HEK293 (cell line): Measurements from ENCODE around the gene RHOT1.

ENCODE experiments used
- CTCF ChIA-PET: fragments of 350-600 bp; formaldehyde crosslinking; extraction: SDS; loops from one replicate; lab custom pipeline; 2021; ENCODE audit warnings: antibody characterized with exemption; lab: Yijun Ruan, JAX
- POLR2A ChIA-PET: fragments of 300-600 bp; formaldehyde crosslinking; extraction: SDS; loops from one replicate; lab custom pipeline; 2020; ENCODE audit warnings: antibody characterized with exemption, inconsistent platforms; lab: Yijun Ruan, JAX
- H3K27ac ChIP-seq: fragments of 200-500 bp; sonication (Bioruptor generic); 2 replicates; pipeline ENCODE4 v1.5.1; 2014; ENCODE audit warnings: low read depth, low read length, control low read depth, inconsistent platforms; ENCODE audit errors: extremely low read depth
- H3K36me3 ChIP-seq, 2 experiments: fragments of 200-500 bp in 1 of 2; sonication (Bioruptor generic) in 1 of 2; 1 replicate in 1 of 2; 2 replicates in 1 of 2; pipeline ENCODE4 v1.5.1; 2014 to 2017; ENCODE audit warnings: inconsistent platforms in 2 of 2, low read length in 2 of 2; ENCODE audit not compliant: control insufficient read depth in 2 of 2, insufficient read depth in 1 of 2
- H3K4me1 ChIP-seq: fragments of 200-500 bp; sonication (Bioruptor generic); 2 replicates; pipeline ENCODE4 v1.5.1; 2014; ENCODE audit warnings: mild to moderate bottlenecking, low read length, inconsistent platforms; ENCODE audit not compliant: control insufficient read depth, insufficient read depth
- H3K4me3 ChIP-seq: 2 replicates; pipeline ENCODE4 v1.5.1; 2011; ENCODE audit warnings: low read depth, mild to moderate bottlenecking, control low read depth, low read length, moderate library complexity
- H3K9me3 ChIP-seq: fragments of 200-500 bp; sonication (Bioruptor generic); 2 replicates; pipeline ENCODE4 v1.5.1; 2014; ENCODE audit warnings: low read depth, low read length, inconsistent platforms; ENCODE audit not compliant: control insufficient read depth, insufficient read depth
- ATF2 ChIP-seq: fragments of 450-650 bp; formaldehyde crosslinking; IDR thresholded peaks from 2 replicates; pipeline ENCODE4 v1.5.1; 2016; ENCODE audit warnings: missing biosample characterization, missing genetic modification characterization, low read depth
- CTCF ChIP-seq: fragments of 450-650 bp; formaldehyde crosslinking; IDR thresholded peaks from 2 replicates; pipeline ENCODE4 v1.5.1; 2016; ENCODE audit warnings: missing biosample characterization, missing genetic modification characterization
- GLIS2 ChIP-seq: fragments of 450-650 bp; formaldehyde crosslinking; IDR thresholded peaks from 2 replicates; pipeline ENCODE4 v1.5.1; 2016; ENCODE audit warnings: missing biosample characterization, missing genetic modification characterization
- KLF17 ChIP-seq: fragments of 450-650 bp; formaldehyde crosslinking; IDR thresholded peaks from 2 replicates; pipeline ENCODE4 v1.5.1; 2016; ENCODE audit warnings: missing biosample characterization, missing genetic modification characterization
- OSR2 ChIP-seq: fragments of 450-650 bp; formaldehyde crosslinking; IDR thresholded peaks from 2 replicates; pipeline ENCODE4 v1.5.1; 2016; ENCODE audit warnings: missing biosample characterization, missing genetic modification characterization
- YY2 ChIP-seq: fragments of 450-650 bp; formaldehyde crosslinking; IDR thresholded peaks from 2 replicates; pipeline ENCODE4 v1.5.1; 2016; ENCODE audit warnings: missing biosample characterization, missing genetic modification characterization
- ZBTB20 ChIP-seq: fragments of 450-650 bp; formaldehyde crosslinking; IDR thresholded peaks from 2 replicates; pipeline ENCODE4 v1.5.1; 2016; ENCODE audit warnings: missing biosample characterization, missing genetic modification characterization
- ZBTB26 ChIP-seq: fragments of 450-650 bp; formaldehyde crosslinking; optimal IDR thresholded peaks from 2 replicates; pipeline ENCODE3; 2016; ENCODE audit warnings: missing biosample characterization, mild to moderate bottlenecking, missing genetic modification characterization
- ZBTB8A ChIP-seq: fragments of 450-650 bp; formaldehyde crosslinking; IDR thresholded peaks from 2 replicates; pipeline ENCODE4 v1.5.1; 2016; ENCODE audit warnings: missing biosample characterization, missing genetic modification characterization
- ZEB2 ChIP-seq: fragments of 450-650 bp; formaldehyde crosslinking; IDR thresholded peaks from 2 replicates; pipeline ENCODE4 v1.5.1; 2016; ENCODE audit warnings: missing biosample characterization, missing genetic modification characterization
- ZNF157 ChIP-seq: fragments of 450-650 bp; formaldehyde crosslinking; IDR thresholded peaks from 2 replicates; pipeline ENCODE4 v1.5.1; 2016; ENCODE audit warnings: missing biosample characterization, missing genetic modification characterization
- ZNF341 ChIP-seq: fragments of 450-650 bp; formaldehyde crosslinking; IDR thresholded peaks from 2 replicates; pipeline ENCODE4; 2016; ENCODE audit warnings: low read depth, missing biosample characterization, missing genetic modification characterization
- ZNF416 ChIP-seq: fragments of 450-650 bp; formaldehyde crosslinking; IDR thresholded peaks from 2 replicates; pipeline ENCODE4 v1.5.1; 2016; ENCODE audit warnings: missing biosample characterization, missing genetic modification characterization
- ZNF623 ChIP-seq: fragments of 450-650 bp; formaldehyde crosslinking; IDR thresholded peaks from 2 replicates; pipeline ENCODE4 v1.5.1; 2016; ENCODE audit warnings: missing biosample characterization, missing genetic modification characterization
- ZNF645 ChIP-seq: fragments of 450-650 bp; formaldehyde crosslinking; IDR thresholded peaks from 2 replicates; pipeline ENCODE4; 2016; ENCODE audit warnings: missing biosample characterization, missing genetic modification characterization
- ZNF76 ChIP-seq: fragments of 450-650 bp; formaldehyde crosslinking; IDR thresholded peaks from 2 replicates; pipeline ENCODE4; 2016; ENCODE audit warnings: low read depth, missing biosample characterization, missing genetic modification characterization, borderline replicate concordance
- TF ChIP-seq, protein P1 (sequence below): fragments of 450-650 bp; formaldehyde crosslinking; IDR thresholded peaks from 2 replicates; pipeline ENCODE4 v1.5.1; 2016; ENCODE audit warnings: missing biosample characterization, missing genetic modification characterization
- TF ChIP-seq, protein P2 (sequence below): fragments of 450-650 bp; IDR thresholded peaks from 2 replicates; pipeline ENCODE4 v1.5.1; 2018; ENCODE audit warnings: missing biosample characterization, mild to moderate bottlenecking, missing genetic modification characterization

Gene RHOT1

GRCh38 chr17:32265192-32265923 is 123.1 kb downstream of the RHOT1 start, which contains the start of gene RHBDL3:
RHBDL3 (plus strand) TSS chr17:32265832; CDS start chr17:32266190, 358 bp downstream.
- Histone ChIP-seq H3K9me3 (no peaks in the 10 kb centered on the region), H3K27ac (peak within 1 kb of the TSS; percentile 54; the same call in 1 of the 2 replicates), H3K36me3 (no peaks in the 10 kb centered on the region), H3K4me3 (peak within 1 kb of the TSS; percentile 61), H3K4me1 (peaks cover 18% of the 10 kb centered on the region)
- CTCF ChIA-PET, result no interaction called here
- TF ChIP-seq YY2 (tag by site-specific recombination), result no peak
- TF ChIP-seq ZNF157, result no peak
- 0 out of 2 replicates have a peak, but pooled peaks have one; percentile 28 for TF ChIP-seq ZNF76
- peak; percentile 14; the same call in 1 of the 2 replicates for TF ChIP-seq CTCF (tag by site-specific recombination)
- TF ChIP-seq ZNF416 (tag by site-specific recombination), result no peak
- no peak for TF ChIP-seq ZNF645 (tag by site-specific recombination)
- TF ChIP-seq ZBTB20 (tag by site-specific recombination), result peak; percentile 93
- TF ChIP-seq ZBTB8A, result peak; percentile 69
- peak; percentile 29; the same call in 1 of the 2 replicates for TF ChIP-seq ZEB2 (tag by site-specific recombination)
- no peak for TF ChIP-seq ZNF623 (tag by site-specific recombination)
- no peak for TF ChIP-seq OSR2 (tag by site-specific recombination)
- TF ChIP-seq, protein P1, sequence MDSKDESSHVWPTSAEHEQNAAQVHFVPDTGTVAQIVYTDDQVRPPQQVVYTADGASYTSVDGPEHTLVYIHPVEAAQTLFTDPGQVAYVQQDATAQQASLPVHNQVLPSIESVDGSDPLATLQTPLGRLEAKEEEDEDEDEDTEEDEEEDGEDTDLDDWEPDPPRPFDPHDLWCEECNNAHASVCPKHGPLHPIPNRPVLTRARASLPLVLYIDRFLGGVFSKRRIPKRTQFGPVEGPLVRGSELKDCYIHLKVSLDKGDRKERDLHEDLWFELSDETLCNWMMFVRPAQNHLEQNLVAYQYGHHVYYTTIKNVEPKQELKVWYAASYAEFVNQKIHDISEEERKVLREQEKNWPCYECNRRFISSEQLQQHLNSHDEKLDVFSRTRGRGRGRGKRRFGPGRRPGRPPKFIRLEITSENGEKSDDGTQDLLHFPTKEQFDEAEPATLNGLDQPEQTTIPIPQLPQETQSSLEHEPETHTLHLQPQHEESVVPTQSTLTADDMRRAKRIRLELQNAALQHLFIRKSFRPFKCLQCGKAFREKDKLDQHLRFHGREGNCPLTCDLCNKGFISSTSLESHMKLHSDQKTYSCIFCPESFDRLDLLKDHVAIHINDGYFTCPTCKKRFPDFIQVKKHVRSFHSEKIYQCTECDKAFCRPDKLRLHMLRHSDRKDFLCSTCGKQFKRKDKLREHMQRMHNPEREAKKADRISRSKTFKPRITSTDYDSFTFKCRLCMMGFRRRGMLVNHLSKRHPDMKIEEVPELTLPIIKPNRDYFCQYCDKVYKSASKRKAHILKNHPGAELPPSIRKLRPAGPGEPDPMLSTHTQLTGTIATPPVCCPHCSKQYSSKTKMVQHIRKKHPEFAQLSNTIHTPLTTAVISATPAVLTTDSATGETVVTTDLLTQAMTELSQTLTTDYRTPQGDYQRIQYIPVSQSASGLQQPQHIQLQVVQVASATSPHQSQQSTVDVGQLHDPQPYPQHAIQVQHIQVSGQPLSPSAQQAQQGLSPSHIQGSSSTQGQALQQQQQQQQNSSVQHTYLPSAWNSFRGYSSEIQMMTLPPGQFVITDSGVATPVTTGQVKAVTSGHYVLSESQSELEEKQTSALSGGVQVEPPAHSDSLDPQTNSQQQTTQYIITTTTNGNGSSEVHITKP (tag by site-specific recombination), result peak; percentile 18; the same call in 1 of the 2 replicates
- TF ChIP-seq, protein P2, sequence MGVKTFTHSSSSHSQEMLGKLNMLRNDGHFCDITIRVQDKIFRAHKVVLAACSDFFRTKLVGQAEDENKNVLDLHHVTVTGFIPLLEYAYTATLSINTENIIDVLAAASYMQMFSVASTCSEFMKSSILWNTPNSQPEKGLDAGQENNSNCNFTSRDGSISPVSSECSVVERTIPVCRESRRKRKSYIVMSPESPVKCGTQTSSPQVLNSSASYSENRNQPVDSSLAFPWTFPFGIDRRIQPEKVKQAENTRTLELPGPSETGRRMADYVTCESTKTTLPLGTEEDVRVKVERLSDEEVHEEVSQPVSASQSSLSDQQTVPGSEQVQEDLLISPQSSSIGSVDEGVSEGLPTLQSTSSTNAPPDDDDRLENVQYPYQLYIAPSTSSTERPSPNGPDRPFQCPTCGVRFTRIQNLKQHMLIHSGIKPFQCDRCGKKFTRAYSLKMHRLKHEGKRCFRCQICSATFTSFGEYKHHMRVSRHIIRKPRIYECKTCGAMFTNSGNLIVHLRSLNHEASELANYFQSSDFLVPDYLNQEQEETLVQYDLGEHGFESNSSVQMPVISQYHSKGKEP (tag by site-specific recombination), result no peak
- TF ChIP-seq KLF17 (tag by site-specific recombination), result peak; percentile 41; the same call in 1 of the 2 replicates
- no peak for TF ChIP-seq ATF2
- TF ChIP-seq GLIS2, result no peak
- TF ChIP-seq ZNF341 (tag by site-specific recombination), result peak; percentile 90
- TF ChIP-seq ZBTB26, result peak; percentile 34
- POLR2A ChIA-PET, result no interaction called here
